Stomach (tissue), 9 donors: ENCODE results near the gene UHRF2. TPM values are rescaled to one million over a fixed set of nuclear protein-coding genes. Genes with fewer than 3 reads are reported as not detected.

Experiments
- DNase-seq, 2 donors: peaks; one replicate each; pipeline versions ENCODE4 v3.0.0 to v3.0.0-alpha.2; 2013 to 2019
- H3K27ac ChIP-seq, 5 donors: fragments of 200-600 bp in 4 of 5; sonication (generic) in 4 of 5; one replicate each; pipeline ENCODE4 v1.5.1; 2013 to 2019; ENCODE audit warnings: mild to moderate bottlenecking in 1 of 5, moderate library complexity in 1 of 5
- H3K27me3 ChIP-seq, 3 donors: fragments of 200-600 bp; sonication (generic); one replicate each; pipeline ENCODE4 v1.5.1; 2017 to 2019; ENCODE audit warnings: mixed run types in 1 of 3
- H3K36me3 ChIP-seq, 4 donors: fragments of 200-600 bp; sonication (generic); 1 replicate in 3 of 4; 2 replicates in 1 of 4; pipeline ENCODE4 v1.5.1; 2016 to 2019
- H3K4me1 ChIP-seq, 4 donors: fragments of 200-600 bp; sonication (generic); one replicate each; pipeline ENCODE4 v1.5.1; 2016 to 2019
- H3K4me3 ChIP-seq, 4 donors: fragments of 200-600 bp; sonication (generic) in 3 of 4; one replicate each; pipeline ENCODE4 v1.5.1; 2016 to 2019; ENCODE audit warnings: mild to moderate bottlenecking in 1 of 4
- H3K9me3 ChIP-seq, 4 donors: fragments of 200-600 bp; sonication (generic); one replicate each; pipeline ENCODE4 v1.5.1; 2016 to 2019
- EP300 ChIP-seq: sonication (generic); formaldehyde crosslinking; IDR thresholded peaks from one replicate; pipeline ENCODE4 v1.6.1; 2017; ENCODE audit warnings: antibody characterized with exemption
- POLR2A ChIP-seq, 4 donors: fragments of 450-650 bp; IDR thresholded peaks; one replicate each; pipeline ENCODE4 v1.6.1; 2016; ENCODE audit warnings: antibody characterized with exemption in 4 of 4, control low read depth in 2 of 4, mild to moderate bottlenecking in 1 of 4, moderate library complexity in 1 of 4
- POLR2AphosphoS5 ChIP-seq, 3 donors: sonication (generic); formaldehyde crosslinking; IDR thresholded peaks; one replicate each; pipeline ENCODE4 v1.6.1; 2016; ENCODE audit warnings: antibody characterized with exemption in 3 of 3
- WGBS, 5 donors: extraction: QIAGEN DNeasy Blood & Tissue Kit in 3 of 5; methylation state at CpG; one replicate each; pipeline versions ENCODE4 v1.1.5 to v1.1.7; 2013 to 2018; 5-methylcytosine and 5-hydroxymethylcytosine counted together
- intact Hi-C: fragments of 100-400 bp; cut with DNase I; formaldehyde crosslinking; loops from one replicate; pipeline ENCODE4 v1.15.1; 2023; ENCODE audit warnings: low total_unique reads
- polyA plus RNA-seq, 3 donors: library from polyadenylated mRNA; stranded (reverse); fragments of 200-250 nt; gene quantifications; one replicate each; pipeline ENCODE4 v1.2.3, GENCODE V29; 2013
- total RNA-seq, 5 donors: library from RNA; depleted of rRNA; stranded (reverse); fragments of >200 nt; gene quantifications; one replicate each; pipeline versions ENCODE4 v1.1.0 to v1.2.3, GENCODE V29; 2014 to 2016
- TF ChIP-seq, protein P1 (sequence below), 7 experiments: fragments of 450-650 bp in 4 of 7; fragments of 200-600 bp in 3 of 7; sonication (generic) in 3 of 7; IDR thresholded peaks; one replicate each; pipeline ENCODE4 v1.5.1; 2016 to 2019; ENCODE audit warnings: antibody characterized with exemption in 7 of 7, control low read depth in 2 of 7, mild to moderate bottlenecking in 1 of 7
- donor health status: healthy with polysubstance abuse.
- donor health status: Bipolar disorder and iron deficiency.
- donor health status: healthy.

Gene UHRF2
- total and polyA plus RNA-seq, 8 donors = 9.4 to 114 (median 49.3) TPM

DNA sequence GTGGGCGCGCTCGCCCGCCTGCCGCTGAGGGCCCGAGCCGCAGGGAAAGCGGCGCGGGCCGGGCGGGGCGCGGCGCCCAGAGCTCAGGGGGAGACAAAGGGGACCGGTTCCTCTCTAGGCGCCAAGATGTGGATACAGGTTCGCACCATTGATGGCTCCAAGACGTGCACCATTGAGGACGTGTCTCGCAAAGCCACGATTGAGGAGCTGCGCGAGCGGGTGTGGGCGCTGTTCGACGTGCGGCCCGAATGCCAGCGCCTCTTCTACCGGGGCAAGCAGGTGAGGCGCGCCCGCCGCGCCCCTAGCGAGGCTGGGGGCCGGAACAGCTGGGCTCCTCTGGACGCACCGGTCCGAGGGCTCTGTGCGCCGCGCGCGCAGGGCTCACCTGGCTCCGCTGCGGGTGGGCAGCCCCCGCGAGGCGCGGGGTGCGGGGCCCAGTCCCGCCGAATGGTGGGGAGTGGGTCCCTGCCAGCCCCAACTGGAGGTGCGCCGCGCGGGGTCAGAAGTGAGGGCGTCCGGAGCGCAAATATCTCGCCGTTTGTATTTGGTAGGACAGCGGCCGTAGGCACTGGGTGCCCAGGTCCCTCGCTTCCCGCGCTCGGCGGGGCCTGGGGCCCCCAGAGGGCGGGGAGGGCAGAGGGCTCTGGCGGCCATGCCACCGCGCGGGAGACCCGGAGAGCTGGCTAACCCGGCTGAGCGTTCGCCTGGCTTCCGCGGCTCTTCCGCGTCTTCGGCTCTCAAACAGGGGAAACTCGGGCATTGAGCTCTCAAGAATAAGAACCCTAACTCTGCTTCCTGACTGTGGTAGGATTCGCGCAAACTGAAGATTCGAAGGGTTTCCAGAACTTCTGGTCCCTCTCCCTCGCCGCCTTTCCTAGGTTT, 607 bp downstream of the UHRF2 start:
- intact Hi-C loops = no loop called here
- WGBS, 5 donors = 0% methylated on average over 19 to 92 of the region's 92 CpGs
- Histone ChIP-seq H3K27me3 (no peaks in the 10 kb centered on the region), H3K27ac (peak overlapping the region; percentile 84 to 92 (median 88)), H3K9me3 (no peaks in the 10 kb centered on the region), H3K4me3 (peak overlapping the region; percentile 91 to 99 (median 96)), H3K36me3 (no peaks in the 10 kb centered on the region), H3K4me1 (peaks cover 17 to 47% (median 33%) of the 10 kb centered on the region in 4 donors)
- TF ChIP-seq POLR2AphosphoS5 (IDR thresholded peaks at IDR 0.05) (no peak), EP300 (no peak), POLR2A (IDR thresholded peaks at IDR 0.05) (no peak)
- TF ChIP-seq, protein P1, sequence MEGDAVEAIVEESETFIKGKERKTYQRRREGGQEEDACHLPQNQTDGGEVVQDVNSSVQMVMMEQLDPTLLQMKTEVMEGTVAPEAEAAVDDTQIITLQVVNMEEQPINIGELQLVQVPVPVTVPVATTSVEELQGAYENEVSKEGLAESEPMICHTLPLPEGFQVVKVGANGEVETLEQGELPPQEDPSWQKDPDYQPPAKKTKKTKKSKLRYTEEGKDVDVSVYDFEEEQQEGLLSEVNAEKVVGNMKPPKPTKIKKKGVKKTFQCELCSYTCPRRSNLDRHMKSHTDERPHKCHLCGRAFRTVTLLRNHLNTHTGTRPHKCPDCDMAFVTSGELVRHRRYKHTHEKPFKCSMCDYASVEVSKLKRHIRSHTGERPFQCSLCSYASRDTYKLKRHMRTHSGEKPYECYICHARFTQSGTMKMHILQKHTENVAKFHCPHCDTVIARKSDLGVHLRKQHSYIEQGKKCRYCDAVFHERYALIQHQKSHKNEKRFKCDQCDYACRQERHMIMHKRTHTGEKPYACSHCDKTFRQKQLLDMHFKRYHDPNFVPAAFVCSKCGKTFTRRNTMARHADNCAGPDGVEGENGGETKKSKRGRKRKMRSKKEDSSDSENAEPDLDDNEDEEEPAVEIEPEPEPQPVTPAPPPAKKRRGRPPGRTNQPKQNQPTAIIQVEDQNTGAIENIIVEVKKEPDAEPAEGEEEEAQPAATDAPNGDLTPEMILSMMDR (IDR thresholded peaks at IDR 0.05) = no peak
- DNase-seq = peak; percentile 42 to 77

DNA sequence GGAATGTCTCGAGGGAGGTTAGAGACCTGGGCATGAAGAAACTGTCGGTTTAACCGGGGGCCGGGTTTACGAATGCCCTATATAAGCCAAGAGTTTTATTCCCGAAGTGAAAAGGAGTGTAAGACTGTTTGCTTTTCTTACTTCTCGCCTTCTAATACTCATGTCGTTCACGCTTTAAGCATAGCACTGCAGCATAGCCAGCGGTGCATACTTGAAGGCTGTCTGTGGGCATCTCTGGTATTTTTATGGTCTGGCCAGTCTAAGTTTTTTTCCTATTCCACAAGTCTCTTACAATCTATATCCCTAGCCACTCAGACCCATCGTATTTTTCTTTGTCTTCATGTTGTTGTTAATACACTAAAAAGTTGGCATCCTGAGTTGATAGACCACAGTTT, 1.2 kb downstream of the UHRF2 start:
- H3K9me3 ChIP-seq = no peaks in the 10 kb centered on the region
- no peaks in the 10 kb centered on the region for H3K36me3 ChIP-seq
- WGBS, 5 donors = 0 to 1% (median 1%) methylated on average over 11 of the region's 11 CpGs
- H3K27ac ChIP-seq = peak overlapping the region; percentile 84 to 92 (median 88)
- peaks cover 19 to 53% (median 37%) of the 10 kb centered on the region in 4 donors for H3K4me1 ChIP-seq
- peak in 1 of 2 donors; percentile 40 for DNase-seq
- peak overlapping the region; percentile 91 to 99 (median 96) for H3K4me3 ChIP-seq
- no peak for TF ChIP-seq POLR2A (IDR thresholded peaks at IDR 0.05)
- TF ChIP-seq EP300 = no peak
- TF ChIP-seq, protein P1 (IDR thresholded peaks at IDR 0.05) = no peak
- no peak for TF ChIP-seq POLR2AphosphoS5 (IDR thresholded peaks at IDR 0.05)
- no peaks in the 10 kb centered on the region for H3K27me3 ChIP-seq
- intact Hi-C loops = no loop called here

DNA sequence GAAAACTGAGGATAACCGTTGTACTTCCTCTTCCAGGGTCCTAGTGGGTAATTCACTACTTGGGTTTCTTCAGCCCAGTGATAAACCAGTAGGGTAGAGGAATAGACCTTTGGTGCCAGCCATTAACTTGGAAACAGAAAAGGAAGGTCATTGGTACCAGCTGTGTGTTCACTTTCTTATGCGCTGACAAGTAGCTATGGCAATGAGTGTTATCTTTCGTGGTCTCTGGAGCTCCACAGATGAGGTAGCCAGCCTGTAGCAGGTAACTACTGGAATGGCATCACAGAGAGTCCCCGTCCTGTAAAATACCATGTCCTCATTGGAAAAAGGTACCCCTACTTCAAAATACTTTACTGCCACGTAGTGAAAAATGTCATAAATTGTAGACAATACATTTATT, 2.3 kb downstream of the UHRF2 start:
- TF ChIP-seq POLR2A (IDR thresholded peaks at IDR 0.05) (no peak), EP300 (no peak), POLR2AphosphoS5 (IDR thresholded peaks at IDR 0.05) (no peak)
- TF ChIP-seq, protein P1 (IDR thresholded peaks at IDR 0.05) = no peak
- Histone ChIP-seq H3K9me3 (no peaks in the 10 kb centered on the region), H3K4me1 (peaks cover 20 to 64% (median 40%) of the 10 kb centered on the region in 4 donors), H3K27me3 (no peaks in the 10 kb centered on the region), H3K27ac (no peak overlapping the region), H3K36me3 (no peaks in the 10 kb centered on the region), H3K4me3 (peak overlapping the region; percentile 91 to 99 (median 96))
- peak in 1 of 2 donors; percentile 39 for DNase-seq
- intact Hi-C loops = no loop called here
- WGBS, 5 donors = 44 to 53% (median 48%) methylated on average over 5 of the region's 5 CpGs

DNA sequence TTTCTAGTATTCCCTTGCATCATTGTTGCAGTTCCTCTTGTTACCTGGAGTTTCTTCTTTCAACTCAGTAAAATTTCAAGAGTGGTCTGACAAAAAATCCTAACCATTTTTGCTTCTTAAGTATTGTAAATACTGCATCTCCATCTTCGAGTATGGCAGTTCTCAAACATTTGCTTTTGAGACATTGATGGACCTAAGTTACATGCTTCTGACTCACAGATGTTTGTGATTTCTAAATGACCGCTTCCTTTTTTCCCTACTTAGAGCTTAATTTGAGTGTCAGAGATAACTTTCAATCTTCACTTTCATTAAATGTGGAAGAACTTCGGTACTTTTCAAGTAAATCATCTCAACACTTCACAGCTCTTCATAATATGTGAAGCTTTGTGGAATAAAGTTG, 4.2 kb downstream of the UHRF2 start:
- H3K4me1 ChIP-seq = peaks cover 20 to 70% (median 43%) of the 10 kb centered on the region in 4 donors
- intact Hi-C loops = no loop called here
- DNase-seq = no peak

More for the DNA sequence above, 4.2 kb downstream of the UHRF2 start:
- Histone ChIP-seq H3K4me3 (no peak overlapping the region), H3K27ac (no peak overlapping the region), H3K27me3 (no peaks in the 10 kb centered on the region), H3K36me3 (peaks cover 0 to 10% (median 8%) of the 10 kb centered on the region in 4 donors), H3K9me3 (no peaks in the 10 kb centered on the region)
- WGBS, 5 donors = 36 to 58% (median 44%) methylated on average over 3 of the region's 3 CpGs
- TF ChIP-seq POLR2A (IDR thresholded peaks at IDR 0.05) = no peak
- no peak for TF ChIP-seq EP300
- TF ChIP-seq POLR2AphosphoS5 (IDR thresholded peaks at IDR 0.05) = no peak
- TF ChIP-seq, protein P1 (IDR thresholded peaks at IDR 0.05) = no peak
